Fibroblast of skin of right biceps (primary cell): ENCODE results near the gene C11orf87.

Experiments
- DNase-seq: peaks from one replicate; pipeline ENCODE4 v3.0.0-alpha.2; 2013

C11orf87 gene

DNA sequence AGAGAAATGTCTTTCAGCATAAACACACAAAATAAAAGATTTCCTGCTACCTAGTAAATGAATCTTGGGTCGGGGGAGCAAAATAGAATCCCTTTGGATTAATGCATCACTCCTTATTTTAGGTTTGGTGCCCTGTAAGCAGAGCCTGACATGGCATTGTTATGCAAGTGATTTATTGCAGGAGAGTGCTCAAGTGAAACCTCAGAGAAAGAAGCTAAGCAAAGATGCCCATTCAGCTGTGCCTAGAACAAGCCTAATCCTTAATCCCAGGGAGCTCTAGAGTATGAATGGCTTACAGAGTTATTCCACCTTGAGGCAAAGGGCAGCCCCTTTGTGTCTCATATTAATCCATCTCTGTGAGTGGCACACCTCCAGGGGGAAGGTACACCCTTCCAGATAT lies 21.1 kb downstream of the C11orf87 start:
- DNase-seq, result no peak

DNA sequence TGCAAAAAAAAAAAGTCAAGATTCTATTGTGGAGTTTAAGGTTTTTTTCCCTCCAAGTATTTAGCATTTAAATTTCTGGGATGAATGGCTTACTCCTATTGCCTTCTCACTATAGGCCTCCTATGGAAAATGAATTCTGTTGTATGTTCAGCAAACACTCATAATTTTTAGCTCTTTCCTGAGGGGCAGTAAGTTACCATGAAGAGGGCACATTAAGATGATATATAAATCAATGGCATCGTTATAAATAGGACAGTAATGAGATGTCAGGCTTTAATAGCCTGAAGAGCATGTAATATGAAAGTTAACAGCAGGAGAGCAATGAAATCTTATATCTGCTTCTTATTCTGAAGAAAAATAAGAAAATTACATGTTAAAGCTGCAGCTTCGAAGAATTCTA lies 32.9 kb downstream of the C11orf87 start:
- no peak for DNase-seq
